ENCODE results near the gene MYH15. TPM values are rescaled to one million over a fixed set of nuclear protein-coding genes. Genes with fewer than 3 reads are reported as not detected.

MYH15 gene
- total and polyA plus RNA-seq, 2 of the 4 experiments (the other 2 are of a cell fraction), result 0.10 to 0.36 TPM

DNA sequence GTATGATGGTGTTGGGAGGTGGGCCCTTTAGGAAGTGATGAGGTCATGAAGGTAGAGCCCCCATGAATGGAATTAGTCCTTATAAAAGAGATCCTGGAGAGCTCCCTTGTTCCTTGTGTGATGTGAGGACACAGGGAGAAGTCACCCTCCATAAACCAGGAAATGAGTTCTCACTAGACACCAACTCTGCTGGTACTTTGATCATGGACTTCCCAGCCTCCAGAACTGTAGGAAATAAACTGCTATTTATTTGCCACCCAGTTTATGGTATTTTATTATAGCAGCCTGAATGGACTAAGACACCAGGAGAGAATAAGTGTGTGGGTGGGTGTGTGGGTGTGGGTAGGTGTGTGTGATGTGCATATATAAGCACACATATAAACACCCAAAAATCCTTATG, 71.9 kb downstream of the MYH15 start:
- ChIA-PET CTCF (no interaction called here), POLR2A (ENCODE audit: unreplicated experiment) (no interaction called here)
- in situ Hi-C loops (cut with MboI; ENCODE audit: low sequenced_read_pairs) (no loop called here), intact Hi-C loops (cut with micrococcal nuclease) (no loop called here), dilution Hi-C loops (cut with HindIII; ENCODE audit: low sequenced_read_pairs, unreplicated experiment) (no loop called here)
- Histone ChIP-seq H4K20me1 (ENCODE audit: insufficient read depth, low read length) (no peaks in the 10 kb centered on the region), H3K9me1 (ENCODE audit: insufficient read depth, low read length) (no peaks in the 10 kb centered on the region), H3K9ac (ENCODE audit: low read depth, low read length) (no peak overlapping the region), H2AK5ac (ENCODE audit: low read depth, low read length) (no peak overlapping the region), H3K27me3 (ENCODE audit: control insufficient read depth, insufficient read depth, low read length) (no peaks in the 10 kb centered on the region), H3K27ac (ENCODE audit: insufficient read depth, low read length) (no peak overlapping the region), H4K8ac (ENCODE audit: low read depth in 2 of 2, low read length in 2 of 2) (no peak overlapping the region), H3K18ac (ENCODE audit: low read depth, low read length) (no peak overlapping the region), H3K4me2 (ENCODE audit: low read depth, low read length) (no peak overlapping the region), H3K79me1 (ENCODE audit: low read depth in 1 of 2, low read length in 2 of 2) (no peaks in the 10 kb centered on the region), H2BK5ac (ENCODE audit: low read depth, low read length, poor library complexity, severe bottlenecking) (no peak overlapping the region), H3K56ac (ENCODE audit: extremely low read depth, insufficient read depth, low read length) (no peak overlapping the region), H2BK20ac (ENCODE audit: low read depth, low read length) (no peak overlapping the region), H3K9me3 (ENCODE audit: control insufficient read depth, insufficient read depth, low read length) (no peaks in the 10 kb centered on the region), H4K5ac (ENCODE audit: low read depth, low read length) (no peak overlapping the region), H4K91ac (ENCODE audit: insufficient read depth, low read depth, low read length) (no peak overlapping the region), H2BK120ac (ENCODE audit: low read depth, low read length) (no peak overlapping the region), H2BK15ac (ENCODE audit: low read depth, low read length) (no peak overlapping the region), H3K23ac (ENCODE audit: low read depth, low read length) (no peak overlapping the region), H2AK9ac (replicated peaks; ENCODE audit: low read depth, low read length, poor library complexity) (no peak overlapping the region), H3K4me1 (ENCODE audit: control insufficient read depth, insufficient read depth, low read length) (peaks cover 6% of the 10 kb centered on the region), H3K36me3 (ENCODE audit: control insufficient read depth, insufficient read depth, low read length) (no peaks in the 10 kb centered on the region), H2AFZ (replicated peaks; ENCODE audit: low read length, poor library complexity) (no peak overlapping the region), H3K4me3 (ENCODE audit: insufficient read depth, low read depth, low read length) (no peak overlapping the region), H3K14ac (replicated peaks; ENCODE audit: low read depth, low read length) (no peak overlapping the region), H3K4ac (ENCODE audit: low read depth, low read length) (no peak overlapping the region)
- BruUV-seq (replicated peaks), result no TSS peak
- no peak for TF ChIP-seq RAD21 (IDR thresholded peaks at IDR 0.05; ENCODE audit: low read length)
- TF ChIP-seq MXI1 (IDR thresholded peaks at IDR 0.05; ENCODE audit: borderline replicate concordance, low read depth, low read length), result no peak
- no peak for TF ChIP-seq CEBPB (IDR thresholded peaks at IDR 0.05; ENCODE audit: low read depth, low read length)
- no peak for TF ChIP-seq RFX5 (IDR thresholded peaks at IDR 0.05; ENCODE audit: low read depth, low read length)
- TF ChIP-seq CTCF (conservative IDR thresholded peaks at IDR 0.05; ENCODE audit: low read depth, low read length), result no peak
- no peak for DNase-seq
- ATAC-seq (ENCODE audit: low read depth), result no peak

Measured in IMR-90 (cell line).